Stimulated activated CD4-positive, alpha-beta T cell treated with anti-CD3 and anti-CD28 coated beads, Interleukin-2, amount 100 ng/mL, for 24 hours (primary cell): ENCODE results near the gene CAMK2N2.

Experiments
- DNase-seq, 2 donors: peaks; one replicate each; pipeline ENCODE4 v3.0.0-alpha.2; 2020

CAMK2N2 gene

DNA sequence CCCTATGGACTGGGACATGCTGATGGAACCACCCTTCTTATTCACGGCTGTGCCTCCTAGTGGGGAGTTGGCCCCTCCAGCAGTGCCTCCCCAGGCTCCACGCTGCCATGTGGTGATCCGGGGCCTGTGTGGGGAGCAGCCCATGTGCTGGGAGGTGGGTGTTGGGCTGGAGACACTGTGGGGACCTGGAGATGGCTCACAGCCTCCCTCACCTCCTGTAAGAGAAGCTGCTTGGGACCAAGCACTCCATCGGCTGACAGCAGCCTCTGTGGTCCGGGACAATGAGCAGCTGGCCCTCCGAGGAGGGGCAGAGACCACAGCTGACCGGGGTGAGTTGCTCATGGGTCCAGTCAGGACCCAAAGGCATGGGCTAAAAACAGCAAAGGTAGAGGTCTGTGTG is 21.6 kb downstream of the CAMK2N2 start:
- no peak for DNase-seq

DNA sequence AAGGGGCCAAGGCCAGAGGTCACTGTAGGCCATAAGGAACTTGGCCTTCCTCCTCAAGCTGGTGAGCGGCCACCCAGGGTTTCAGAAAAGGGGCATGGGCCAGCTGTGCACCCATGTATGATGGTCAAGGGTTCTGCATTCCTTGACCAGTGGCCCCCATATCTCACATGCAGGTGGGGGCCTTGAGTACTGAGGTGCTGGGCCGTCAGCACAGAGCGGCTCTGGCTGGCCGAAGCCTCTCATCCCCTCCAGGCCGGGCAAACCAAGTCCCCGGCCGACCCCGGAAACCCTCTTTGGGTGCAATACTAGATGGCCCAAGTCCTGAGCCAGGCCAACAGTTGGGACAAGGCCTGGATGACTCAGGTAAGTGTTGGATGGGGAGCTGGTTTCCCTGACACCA is 22.1 kb downstream of the CAMK2N2 start:
- DNase-seq, result no peak

DNA sequence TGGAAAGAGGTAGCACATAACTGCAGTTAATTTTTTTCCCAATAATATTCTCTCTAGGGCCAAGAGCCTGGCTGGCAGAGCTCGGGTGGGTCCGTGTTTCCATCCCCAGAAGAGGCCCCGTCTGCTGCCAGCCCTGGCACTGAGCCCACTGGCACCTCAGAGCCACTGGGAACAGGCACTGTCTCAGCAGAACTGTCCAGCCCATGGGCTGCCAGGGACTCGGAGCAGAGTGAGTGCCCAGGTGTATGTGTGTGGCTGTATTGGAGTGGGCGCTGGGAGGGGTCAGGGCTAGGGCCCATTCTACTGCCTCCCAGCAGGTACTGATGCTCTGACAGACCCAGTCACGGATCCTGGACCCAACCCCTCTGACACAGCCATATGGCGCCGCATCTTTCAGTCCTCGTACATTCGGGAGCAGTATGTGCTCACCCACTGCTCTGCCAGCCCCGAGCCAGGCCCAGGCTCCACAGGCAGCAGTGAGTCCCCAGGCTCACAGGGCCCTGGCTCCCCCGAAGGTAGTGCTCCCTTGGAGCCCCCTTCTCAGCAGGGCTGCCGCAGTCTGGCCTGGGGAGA is 23.0 kb downstream of the CAMK2N2 start:
- no peak for DNase-seq

DNA sequence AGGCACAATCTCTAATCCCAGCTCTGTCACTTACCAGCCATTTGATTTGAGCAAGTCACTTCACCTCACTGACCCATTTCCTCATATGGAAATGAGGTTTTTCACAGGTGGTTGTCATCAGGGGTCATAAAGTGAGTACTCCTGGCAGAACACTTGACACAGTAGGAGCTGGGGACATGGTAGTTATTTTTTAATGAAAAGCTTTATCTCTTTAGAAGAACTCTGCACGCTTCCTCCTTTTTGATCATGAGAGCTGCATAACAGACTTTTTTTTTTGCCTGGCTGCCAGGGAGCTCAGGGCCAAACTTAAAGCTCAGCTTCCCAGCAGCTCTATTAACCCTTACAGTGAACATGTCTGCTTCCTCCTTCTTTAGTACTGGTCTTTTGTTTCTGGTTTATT is 23.5 kb downstream of the CAMK2N2 start:
- DNase-seq, result no peak

DNA sequence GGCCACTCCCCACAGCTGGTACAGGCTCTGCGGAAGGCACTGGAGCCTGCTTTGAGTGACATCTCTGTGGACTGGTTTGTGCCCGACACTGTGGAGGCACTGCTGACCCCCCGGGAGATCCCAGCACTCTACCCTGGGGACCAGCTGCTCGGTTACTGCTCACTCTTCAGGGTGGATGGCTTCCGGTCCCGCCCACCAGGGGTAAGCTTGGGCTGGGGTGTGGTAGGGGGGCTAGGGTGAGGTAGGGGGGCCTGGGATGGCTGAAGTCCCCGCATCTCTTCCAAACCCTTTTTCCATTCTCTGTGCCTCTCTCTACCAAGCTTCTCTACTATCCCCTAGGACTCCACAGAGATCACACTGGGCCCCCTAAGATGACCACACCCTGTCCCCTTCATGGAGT is 24.1 kb downstream of the CAMK2N2 start:
- DNase-seq, result no peak

DNA sequence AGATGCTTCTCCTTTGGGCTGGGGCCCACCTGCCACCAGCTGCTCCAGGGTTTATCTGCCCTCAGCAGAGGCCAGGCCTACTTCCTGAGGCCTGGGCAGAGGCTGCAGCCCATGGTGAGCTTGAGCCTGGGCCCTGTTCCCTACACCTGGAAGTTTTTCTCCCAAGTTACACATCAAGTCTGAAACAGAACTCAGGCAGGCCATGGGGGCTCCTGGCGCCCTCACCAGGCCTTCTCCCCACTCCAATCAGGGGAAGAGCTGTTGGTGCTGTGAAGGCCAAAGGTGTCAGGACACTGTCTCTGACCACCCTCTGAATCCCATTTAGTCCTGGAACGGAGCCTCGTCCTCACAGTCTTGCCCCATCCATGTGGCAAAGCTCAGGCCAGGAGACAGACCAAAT is 24.7 kb downstream of the CAMK2N2 start:
- DNase-seq, result no peak

DNA sequence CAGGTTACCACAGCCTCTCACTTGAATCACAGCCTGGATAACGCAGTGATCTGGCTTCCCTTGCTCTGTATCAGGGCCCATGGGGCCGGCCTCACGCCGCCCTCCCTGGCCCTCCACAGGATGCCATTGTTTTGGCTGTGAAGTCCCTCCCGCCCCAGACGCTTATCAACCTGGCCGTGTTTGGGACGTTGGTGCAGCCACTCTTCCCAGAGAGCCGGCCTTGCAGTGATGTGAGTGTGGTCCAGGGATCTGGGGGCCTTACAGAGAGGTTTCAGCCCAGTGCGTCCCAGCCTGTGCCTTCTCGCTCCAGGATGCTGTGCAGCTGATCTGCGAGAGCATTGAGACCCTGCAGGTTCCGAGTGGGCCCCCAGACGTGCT is 25.3 kb downstream of the CAMK2N2 start:
- DNase-seq, result no peak

DNA sequence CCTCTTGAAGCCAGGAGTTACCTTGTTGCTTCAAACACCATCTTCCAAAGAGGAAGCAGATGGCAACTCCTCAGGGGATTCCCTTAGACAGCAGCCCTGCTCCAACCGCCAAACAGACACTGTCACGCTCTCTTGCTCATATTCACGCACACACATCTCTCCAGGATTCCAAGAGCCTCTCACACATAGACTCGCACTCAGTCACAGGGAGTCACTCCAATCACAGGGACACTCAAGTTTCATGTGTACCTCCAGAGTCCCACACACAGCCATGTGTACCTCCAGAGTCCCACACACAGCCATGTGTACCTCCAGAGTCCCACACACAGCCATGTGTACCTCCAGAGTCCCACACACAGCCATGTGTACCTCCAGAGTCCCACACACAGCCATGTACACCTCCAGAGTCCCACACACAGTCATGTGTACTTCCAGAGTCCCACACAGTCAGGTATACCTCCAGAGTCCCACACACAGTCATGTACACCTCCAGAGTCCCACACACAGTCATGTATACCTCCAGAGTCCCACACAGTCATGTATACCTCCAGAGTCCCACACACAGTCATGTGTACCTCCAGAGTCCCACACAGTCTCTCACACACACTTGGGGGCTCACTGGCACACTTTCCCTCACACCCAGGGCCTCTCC is 25.8 kb downstream of the CAMK2N2 start:
- no peak for DNase-seq

DNA sequence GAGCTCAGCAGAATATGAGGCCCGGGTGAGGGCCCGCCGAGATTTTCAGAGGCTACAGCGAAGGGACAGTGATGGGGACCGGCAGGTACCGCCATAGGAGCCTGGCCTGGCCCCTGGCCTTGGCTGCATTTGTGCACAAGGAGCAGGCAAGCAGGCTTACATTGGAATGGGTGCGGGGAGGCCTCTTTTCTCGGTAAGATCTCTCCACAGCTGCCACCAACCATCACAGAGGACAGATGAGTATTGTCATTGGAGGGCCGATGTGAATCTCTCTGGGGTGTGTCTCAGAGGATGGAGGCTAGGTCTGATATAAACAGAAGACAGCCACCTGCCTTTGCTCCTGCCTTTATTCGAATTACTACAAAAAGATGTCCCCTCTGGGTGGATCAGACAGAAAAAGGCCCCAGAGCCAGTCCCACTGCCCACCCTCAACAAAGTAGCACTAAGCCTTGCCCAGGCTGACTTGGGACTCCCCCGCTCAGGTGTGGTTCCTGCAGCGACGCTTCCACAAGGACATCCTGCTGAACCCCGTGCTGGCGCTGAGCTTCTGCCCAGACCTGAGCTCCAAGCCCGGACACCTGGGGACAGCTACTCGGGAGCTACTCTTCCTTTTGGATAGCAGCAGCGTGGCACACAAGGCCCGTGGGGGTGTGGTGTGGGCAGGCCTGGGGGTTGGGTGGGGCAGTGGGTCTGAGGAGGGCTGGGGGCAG is 26.5 kb downstream of the CAMK2N2 start:
- no peak for DNase-seq

DNA sequence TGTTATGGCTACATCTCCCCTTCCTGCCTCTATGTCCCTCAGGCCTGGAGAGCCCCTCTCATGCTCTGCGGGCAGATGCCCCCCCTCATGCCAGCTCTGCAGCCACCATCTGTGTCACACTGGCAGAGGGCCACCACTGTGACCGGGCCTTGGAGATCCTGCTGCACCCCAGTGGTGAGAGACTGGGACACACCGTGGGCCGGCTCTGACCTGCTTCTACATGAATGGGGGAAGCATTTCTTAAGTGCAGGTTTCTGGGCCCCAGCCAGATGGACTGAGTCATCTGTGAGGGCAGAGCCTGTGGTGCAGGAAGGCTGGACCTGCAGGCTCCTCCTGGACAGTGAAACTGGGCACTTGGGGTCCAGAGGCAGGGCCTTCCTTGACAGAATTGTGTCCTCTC is 27.1 kb downstream of the CAMK2N2 start:
- DNase-seq, result no peak

DNA sequence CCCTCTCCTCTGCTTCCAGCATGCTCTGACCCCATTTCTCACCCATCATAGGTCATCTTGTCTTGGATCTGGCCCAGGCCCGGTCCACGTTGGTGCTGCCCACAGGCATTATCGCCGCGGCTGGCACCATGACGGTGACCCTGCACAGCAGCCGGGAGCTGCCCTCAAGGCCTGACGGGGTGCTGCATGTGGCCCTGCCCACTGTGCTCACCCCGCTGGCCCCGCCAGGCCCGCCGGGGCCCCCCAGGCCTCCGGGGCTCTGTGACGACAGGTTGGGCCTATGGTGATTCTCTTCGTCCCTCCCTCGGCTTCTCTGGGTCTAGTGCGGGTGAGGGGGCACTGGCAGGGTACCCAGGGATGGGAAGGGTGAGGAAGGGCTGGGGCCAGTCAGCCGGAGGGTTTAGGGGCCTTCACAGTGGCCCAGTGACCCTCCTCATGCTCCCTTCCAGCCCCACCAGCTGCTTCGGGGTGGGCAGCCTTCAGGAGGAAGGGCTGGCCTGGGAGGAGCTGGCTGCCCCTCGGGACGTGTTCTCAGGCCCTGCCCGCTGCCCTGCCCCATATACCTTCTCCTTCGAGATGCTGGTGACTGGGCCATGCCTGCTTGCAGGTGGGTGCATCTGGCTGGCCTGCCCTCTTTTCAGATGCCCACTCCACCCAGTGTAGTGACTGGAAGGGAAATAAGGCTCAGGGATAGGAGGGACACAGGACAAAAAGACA is 28.1 kb downstream of the CAMK2N2 start:
- no peak for DNase-seq

DNA sequence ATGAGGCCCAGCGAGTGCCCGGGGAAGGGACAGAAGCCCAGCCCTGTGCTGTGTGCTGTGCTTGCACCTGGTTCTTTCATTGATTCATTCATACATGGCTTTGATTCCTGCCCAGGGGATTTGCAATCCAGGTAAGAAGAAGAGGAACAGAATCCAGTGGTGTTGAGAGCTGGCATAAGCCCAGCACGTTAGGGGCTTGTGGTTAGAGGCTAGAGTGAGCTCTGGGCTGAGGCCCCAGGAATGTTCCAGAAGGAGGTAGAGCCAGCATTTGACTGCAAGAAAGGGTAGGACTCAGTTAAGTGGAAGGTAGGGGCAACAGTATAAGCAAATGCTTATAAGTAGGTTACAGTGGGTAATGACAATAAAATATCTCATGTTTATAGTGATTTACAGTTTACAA is 29.7 kb downstream of the CAMK2N2 start:
- no peak for DNase-seq

DNA sequence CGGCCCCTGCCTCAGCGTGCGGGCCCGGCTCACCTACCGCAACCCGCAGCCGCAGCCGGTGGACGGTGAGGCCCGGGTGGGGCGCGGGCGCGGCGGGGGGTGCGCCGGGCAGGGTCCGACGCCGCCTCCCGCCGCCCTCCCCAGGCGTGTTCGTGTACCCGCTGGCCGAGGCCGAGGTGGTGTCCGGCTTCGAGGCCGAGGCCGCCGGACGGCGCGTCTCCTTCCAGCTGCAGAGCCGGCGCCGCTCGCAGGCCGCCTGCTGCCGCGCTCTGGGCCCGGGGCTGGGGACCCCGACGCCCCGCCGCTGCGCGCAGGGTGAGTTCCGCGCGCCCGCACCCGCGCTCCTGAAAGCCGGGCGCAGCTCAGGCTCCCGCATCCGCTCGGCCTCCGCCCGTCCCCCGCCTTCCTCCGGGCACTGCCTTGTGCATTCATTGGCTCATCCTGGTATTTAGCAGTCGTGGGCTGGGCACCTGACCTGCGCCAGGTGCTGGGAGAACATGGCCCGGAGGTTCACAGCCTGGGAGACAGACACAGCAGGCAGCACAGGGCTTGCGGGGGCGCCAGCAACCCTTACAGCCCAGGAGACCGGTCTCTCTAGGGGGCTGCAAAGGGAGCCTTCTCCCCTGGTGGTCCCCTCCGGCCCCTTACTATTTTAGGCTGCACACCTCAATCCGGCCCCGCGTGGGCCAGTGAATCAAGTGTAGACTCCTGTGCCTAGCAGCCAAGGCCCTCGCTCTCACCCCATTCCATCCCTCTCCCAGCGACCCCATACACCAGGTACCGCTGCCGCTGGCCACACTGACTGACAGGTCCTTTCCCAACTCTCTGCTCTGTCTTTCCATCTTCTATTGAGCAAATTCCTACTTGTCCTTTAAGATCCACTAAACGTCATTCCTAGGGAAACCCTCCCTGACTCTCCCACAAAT is 30.5 kb downstream of the CAMK2N2 start:
- DNase-seq, result no peak

DNA sequence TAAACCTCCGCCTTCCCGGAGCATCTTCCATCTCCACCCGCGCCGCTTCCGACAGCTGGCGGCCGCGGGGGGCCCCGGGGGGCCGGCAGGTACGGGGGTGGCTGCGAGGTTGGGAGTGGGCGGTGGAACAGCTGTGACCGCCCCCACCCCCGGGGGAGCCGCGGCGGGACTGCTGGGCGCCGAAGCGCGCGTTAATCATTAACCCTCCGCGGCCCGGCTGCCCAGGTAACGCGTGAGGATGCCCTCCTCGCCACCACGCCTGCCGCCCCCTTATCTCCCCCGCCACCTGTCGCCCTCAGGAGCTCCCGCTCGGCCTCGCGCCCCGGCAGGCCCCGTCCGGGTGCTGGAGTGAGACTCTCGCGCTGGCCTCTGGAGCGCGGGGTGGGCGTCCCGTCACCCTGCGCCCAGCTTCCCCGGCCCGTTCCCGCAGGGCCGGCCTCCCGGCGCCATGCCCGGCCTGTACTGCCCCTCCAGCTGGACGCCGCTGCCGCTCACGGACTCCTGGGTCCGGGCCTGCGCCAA is 31.2 kb downstream of the CAMK2N2 start:
- no peak for DNase-seq

DNA sequence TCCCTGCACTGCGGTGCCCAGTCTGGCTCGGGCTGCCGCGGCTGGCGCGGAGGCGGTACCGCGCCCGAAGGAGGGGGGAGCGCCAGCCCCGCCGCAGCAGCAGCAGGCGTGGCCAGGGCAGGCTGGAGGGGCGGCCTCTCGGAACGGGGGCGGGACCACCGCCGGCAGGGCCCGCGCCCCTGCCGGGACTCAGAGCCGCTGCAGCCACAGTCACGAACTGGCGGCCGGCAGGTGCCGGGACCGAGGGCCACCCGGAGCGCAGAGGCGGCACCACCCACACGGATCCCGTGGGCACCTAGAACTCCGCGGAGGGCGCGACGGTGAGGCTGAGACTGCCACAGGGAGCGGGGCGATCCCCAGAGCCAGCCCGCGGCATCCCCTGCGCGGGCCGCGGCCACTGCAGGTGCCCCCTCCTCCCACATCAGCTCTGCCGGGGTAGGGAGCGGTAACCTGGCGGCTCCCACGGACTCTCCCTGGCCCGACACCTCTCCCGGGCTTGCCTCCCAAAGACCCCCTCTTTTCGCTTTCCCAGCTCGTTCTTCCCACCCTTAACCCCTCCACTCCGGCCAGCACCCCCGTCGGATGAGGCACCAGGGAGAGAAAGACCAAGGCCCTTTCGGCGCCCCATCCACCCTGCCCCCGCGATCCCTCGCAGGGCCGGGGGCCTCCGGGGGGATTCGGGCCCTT is 31.8 kb downstream of the CAMK2N2 start, which contains the start of gene VWA5B2:
TSS of gene VWA5B2 (plus strand) at position 192 of the 687 bp plus-strand sequence. CDS start 944 bp downstream, outside the sequence.
- DNase-seq, result peak; percentile 72 to 76

DNA sequence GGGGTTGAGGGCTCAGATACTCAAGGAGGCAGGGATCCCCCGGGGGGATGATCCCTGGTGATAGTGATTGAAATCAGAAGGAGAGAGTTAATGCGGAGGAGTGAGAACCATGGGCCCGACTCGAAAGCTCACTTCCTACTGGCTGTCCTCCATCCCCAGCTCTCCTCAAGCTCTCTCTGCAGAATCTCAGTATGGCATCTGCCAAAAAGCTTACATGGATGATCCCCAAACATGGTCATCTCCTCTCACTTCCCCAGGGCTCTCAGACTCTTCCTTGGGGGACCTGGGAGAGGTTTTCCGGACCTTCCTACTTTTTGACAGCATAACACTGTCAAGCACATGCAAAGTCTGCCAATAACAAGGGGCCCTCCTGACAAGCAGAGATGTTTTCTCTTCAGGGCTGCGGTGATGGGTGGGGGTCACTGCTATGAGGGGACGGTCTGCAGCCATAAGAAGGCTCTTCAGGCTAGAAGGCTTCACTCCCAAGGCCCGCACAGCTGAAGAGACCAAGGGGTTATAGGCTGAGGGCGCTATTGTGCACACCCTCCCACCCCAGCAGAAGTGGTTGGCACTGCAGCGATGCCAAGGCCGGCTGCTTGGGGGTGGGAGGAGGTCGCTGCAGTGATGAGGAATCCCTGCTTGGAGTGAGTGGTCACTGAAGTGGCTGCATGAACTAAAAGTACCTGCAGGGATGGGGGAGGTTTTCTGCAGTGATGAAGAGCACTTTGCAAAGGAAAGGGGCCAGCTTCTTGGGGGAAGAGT is 32.8 kb downstream of the CAMK2N2 start:
- no peak for DNase-seq

DNA sequence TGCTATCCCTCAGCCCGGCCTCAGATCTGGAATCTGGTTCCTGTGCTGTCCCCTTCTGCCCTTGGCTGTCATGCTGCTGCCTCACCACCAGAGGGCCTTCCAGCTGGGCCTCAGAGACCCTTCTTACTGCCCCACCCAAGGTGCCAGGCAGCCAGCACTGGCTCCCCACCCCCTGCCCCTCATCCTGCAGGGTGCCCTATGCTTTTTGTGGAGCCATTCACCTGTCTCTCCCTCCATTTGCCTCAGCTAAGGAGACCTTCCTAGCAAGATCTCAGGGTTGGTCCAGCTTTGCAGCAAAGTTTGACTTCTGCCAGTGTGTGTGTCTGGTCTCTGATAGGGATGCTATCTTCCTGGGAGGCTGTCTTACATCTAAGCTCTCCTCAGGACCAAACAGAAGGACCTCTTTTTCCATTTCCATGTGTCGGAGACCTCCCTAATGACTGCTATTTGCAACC is 33.8 kb downstream of the CAMK2N2 start:
- DNase-seq, result peak; percentile 57 to 58

DNA sequence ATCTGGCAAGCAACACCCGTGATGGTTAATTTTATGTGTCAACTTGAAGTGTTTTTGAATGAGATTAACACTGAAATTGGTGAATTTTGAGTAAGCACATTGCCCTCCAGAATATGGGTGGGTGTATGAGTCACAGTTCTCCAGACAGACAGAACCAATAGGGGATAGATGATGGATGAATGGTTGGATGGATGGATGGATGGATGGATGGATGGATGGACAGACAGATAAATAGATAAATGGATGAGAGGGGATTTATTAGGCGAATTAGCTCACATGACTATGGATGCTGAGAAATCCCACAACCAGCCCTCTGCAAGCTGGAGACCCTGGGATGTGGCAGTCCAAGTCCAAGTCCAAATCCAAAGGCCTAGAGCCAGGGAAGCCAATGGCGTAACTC is 37.4 kb downstream of the CAMK2N2 start:
- DNase-seq, result no peak

DNA sequence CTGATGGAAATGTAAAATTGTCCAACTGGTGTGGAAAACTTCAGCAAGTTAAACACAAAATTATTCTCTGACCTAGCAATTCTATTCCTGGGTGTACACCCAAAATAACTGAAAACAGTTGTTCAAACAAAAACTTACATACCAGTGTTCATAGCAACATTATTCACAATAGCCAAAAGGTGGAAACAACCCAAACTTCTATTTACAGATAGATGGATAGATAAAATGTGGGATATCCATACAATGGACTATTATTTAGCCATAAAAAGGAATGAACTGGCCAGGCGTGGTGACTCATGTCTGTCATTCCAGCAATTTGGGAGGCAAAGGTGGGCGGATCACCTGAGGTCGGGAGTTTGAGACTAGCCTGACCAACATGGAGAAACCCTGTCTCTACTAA is 38.8 kb downstream of the CAMK2N2 start:
- no peak for DNase-seq

DNA sequence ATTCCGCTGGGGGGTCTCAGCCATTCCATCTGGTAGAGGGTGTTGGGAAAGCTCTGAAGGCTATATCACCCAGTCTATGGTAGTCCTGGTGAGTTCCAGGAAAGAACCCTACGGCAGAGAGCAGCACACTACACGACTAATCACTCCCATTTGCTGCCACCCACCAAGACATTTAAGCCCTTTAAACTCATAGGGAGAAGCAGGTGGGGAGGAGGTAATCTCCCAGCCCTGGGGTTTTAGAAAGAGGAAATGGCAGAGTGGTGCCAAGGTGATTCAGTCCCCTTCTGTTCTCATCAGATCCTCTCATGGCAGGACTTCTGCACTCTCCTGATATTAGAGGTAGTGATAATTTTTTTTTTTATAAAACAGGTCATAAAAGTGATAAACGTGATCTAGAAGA is 42.5 kb downstream of the CAMK2N2 start:
- DNase-seq, result no peak

DNA sequence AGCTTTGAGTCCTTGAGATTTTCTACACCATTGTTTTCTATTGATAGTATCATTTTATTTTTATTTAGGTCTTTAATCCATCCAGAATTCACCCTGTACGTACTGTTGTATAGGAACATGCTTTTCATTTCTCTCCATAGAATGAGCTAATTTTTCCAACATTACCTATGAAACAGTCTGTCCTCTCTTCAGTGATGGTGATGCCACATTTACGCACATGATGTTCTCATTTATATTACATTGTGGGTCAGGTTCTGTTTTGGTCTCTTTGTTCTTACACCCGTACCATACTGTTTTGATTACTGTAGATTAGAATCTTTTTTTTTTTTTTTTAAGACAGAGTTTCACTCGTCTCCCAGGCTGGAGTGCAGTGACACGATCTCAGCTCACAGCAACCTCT is 49.6 kb downstream of the CAMK2N2 start:
- DNase-seq, result no peak
